DOHH2 (cell line): ENCODE measurements around the gene CITED4.

Experiments
- H3F3A ChIP-seq: fragments of 200-600 bp; sonication (generic), shearing (Covaris generic); 2 replicates; pipeline ENCODE4 v1.6.0; 2016; ENCODE audit warnings: antibody characterized with exemption, mild to moderate bottlenecking; ENCODE audit not compliant: control insufficient read depth, insufficient read depth
- H3K27ac ChIP-seq: fragments of 200-600 bp; sonication (generic); 2 replicates; pipeline ENCODE4 v1.5.1; 2014; ENCODE audit warnings: low read depth, mild to moderate bottlenecking, low read length, moderate library complexity
- H3K27me3 ChIP-seq: fragments of 200-600 bp; sonication (generic); 2 replicates; pipeline ENCODE4 v1.6.1; 2014; ENCODE audit warnings: mild to moderate bottlenecking, low read length, mixed read lengths; ENCODE audit not compliant: control insufficient read depth
- H3K36me3 ChIP-seq: fragments of 200-600 bp; sonication (generic); 2 replicates; pipeline ENCODE4 v1.6.1; 2014; ENCODE audit warnings: mild to moderate bottlenecking, low read length, moderate library complexity, mixed read lengths; ENCODE audit not compliant: control insufficient read depth
- H3K4me1 ChIP-seq: fragments of 200-600 bp; sonication (generic); 2 replicates; pipeline ENCODE4 v1.6.1; 2014; ENCODE audit warnings: mild to moderate bottlenecking, low read length, mixed read lengths; ENCODE audit not compliant: control insufficient read depth
- H3K4me2 ChIP-seq: fragments of 200-600 bp; sonication (generic); 2 replicates; pipeline ENCODE4 v1.6.0; 2014; ENCODE audit warnings: mild to moderate bottlenecking, low read length, moderate library complexity
- H3K4me3 ChIP-seq: fragments of 200-600 bp; sonication (generic); 2 replicates; pipeline ENCODE4 v1.5.1; 2014; ENCODE audit warnings: mild to moderate bottlenecking, low read length, mixed read lengths
- H3K79me2 ChIP-seq: fragments of 200-600 bp; sonication (generic); 2 replicates; pipeline ENCODE4 v1.6.1; 2014; ENCODE audit warnings: mild to moderate bottlenecking, low read length, mixed read lengths; ENCODE audit not compliant: control insufficient read depth
- H3K9me2 ChIP-seq: fragments of 200-600 bp; sonication (generic); replicated peaks from 2 replicates; pipeline ENCODE4 v1.6.1; 2014; ENCODE audit warnings: mild to moderate bottlenecking, low read length, mixed read lengths; ENCODE audit not compliant: control insufficient read depth
- H3K9me3 ChIP-seq: fragments of 200-600 bp; sonication (generic); 2 replicates; pipeline ENCODE4 v1.6.1; 2014; ENCODE audit warnings: antibody characterized with exemption, low read length, mixed read lengths; ENCODE audit not compliant: control insufficient read depth, insufficient read depth
- H4K20me1 ChIP-seq: fragments of 200-600 bp; sonication (generic); 2 replicates; pipeline ENCODE4 v1.6.0; 2014; ENCODE audit warnings: low read depth, mild to moderate bottlenecking, antibody characterized with exemption, low read length, moderate library complexity; ENCODE audit not compliant: control insufficient read depth, insufficient read depth
- CTCF ChIP-seq: fragments of 200-600 bp; sonication (generic); IDR thresholded peaks from one replicate; pipeline ENCODE4 v1.5.1; 2014; ENCODE audit warnings: antibody characterized with exemption, mild to moderate bottlenecking, low read depth, low read length; ENCODE audit not compliant: poor library complexity, severe bottlenecking
- EZH2phosphoT487 ChIP-seq: fragments of 200-600 bp; sonication (generic); IDR thresholded peaks from 2 replicates; pipeline ENCODE4 v1.6.1; 2017; ENCODE audit warnings: borderline replicate concordance, mild to moderate bottlenecking, antibody characterized with exemption, low read length, moderate library complexity, mixed read lengths

The CITED4 gene

GRCh38 chr1:40886318-40887011, 24.3 kb upstream of the CITED4 start:
- no peaks in the 10 kb centered on the region for H3F3A ChIP-seq
- H3K79me2 ChIP-seq, result no peaks in the 10 kb centered on the region
- H3K27me3 ChIP-seq, result peaks cover 19% of the 10 kb centered on the region
- no peaks in the 10 kb centered on the region for H4K20me1 ChIP-seq
- H3K4me2 ChIP-seq, result no peak overlapping the region
- H3K9me2 ChIP-seq, result no peaks in the 10 kb centered on the region
- no peaks in the 10 kb centered on the region for H3K9me3 ChIP-seq
- H3K4me3 ChIP-seq, result no peak overlapping the region
- no peak overlapping the region for H3K27ac ChIP-seq
- TF ChIP-seq CTCF (no peak), EZH2phosphoT487 (no peak)
- no peaks in the 10 kb centered on the region for H3K4me1 ChIP-seq
- no peaks in the 10 kb centered on the region for H3K36me3 ChIP-seq

- TF ChIP-seq EZH2phosphoT487, result no peak
- no peak for TF ChIP-seq CTCF
- H4K20me1 ChIP-seq, result no peaks in the 10 kb centered on the region
- H3K27ac ChIP-seq, result no peak overlapping the region
- no peaks in the 10 kb centered on the region for H3F3A ChIP-seq
- H3K27me3 ChIP-seq, result peaks cover 19% of the 10 kb centered on the region
- no peaks in the 10 kb centered on the region for H3K9me2 ChIP-seq
- H3K4me1 ChIP-seq, result no peaks in the 10 kb centered on the region
- no peaks in the 10 kb centered on the region for H3K36me3 ChIP-seq
- no peak overlapping the region for H3K4me2 ChIP-seq
- no peaks in the 10 kb centered on the region for H3K9me3 ChIP-seq
- no peak overlapping the region for H3K4me3 ChIP-seq
- no peaks in the 10 kb centered on the region for H3K79me2 ChIP-seq
Measured at GRCh38 chr1:40884055-40884795, 22.1 kb upstream of the CITED4 start.

DNA sequence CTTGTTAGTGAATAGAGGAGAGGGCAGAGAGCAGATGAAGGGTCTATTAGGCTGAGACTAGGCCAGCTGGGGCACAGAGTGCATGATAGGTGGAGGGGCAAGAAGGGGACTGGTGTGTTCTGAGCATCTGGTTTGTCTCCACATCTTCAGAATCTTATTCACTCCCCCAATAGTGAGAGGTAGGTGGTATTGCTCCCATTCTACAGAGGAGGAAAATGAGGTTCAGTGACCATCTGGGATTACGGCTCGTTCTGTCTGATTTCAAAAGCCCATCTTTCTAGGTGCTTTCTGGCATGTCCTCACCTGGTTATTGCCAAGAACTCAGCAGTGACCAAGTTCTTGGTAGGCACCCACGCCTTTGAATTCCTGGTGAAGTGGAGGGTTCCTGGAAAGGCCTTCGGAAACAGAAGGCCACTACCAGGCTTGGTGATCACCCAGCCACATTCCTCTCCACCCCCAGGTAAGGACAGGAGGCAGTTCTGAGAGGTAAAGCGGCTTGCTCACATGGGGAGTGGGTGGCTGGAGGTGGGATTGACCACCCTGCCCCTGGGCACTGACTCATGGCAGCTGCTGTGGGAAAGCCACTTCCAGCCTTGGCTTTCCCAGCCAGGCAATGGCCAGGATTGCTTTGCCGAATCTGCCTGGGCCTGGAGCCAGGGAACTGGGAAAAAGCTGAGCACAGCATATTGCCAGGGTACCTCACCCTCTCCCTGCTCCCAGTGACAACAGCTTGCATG, 18.8 kb upstream of the CITED4 start:
- Histone ChIP-seq H3F3A (no peaks in the 10 kb centered on the region), H3K27ac (no peak overlapping the region), H3K4me2 (no peak overlapping the region), H3K36me3 (no peaks in the 10 kb centered on the region), H3K9me2 (no peaks in the 10 kb centered on the region), H3K79me2 (no peaks in the 10 kb centered on the region), H3K4me1 (no peaks in the 10 kb centered on the region), H3K9me3 (no peaks in the 10 kb centered on the region), H3K27me3 (peaks cover 5% of the 10 kb centered on the region), H4K20me1 (no peaks in the 10 kb centered on the region), H3K4me3 (no peak overlapping the region)
- no peak for TF ChIP-seq EZH2phosphoT487
- no peak for TF ChIP-seq CTCF
